ENCODE results near the gene LRRC8A.

The LRRC8A gene

GRCh38 chr9:128898382-128898781 lies 16.4 kb downstream of the LRRC8A start:
- TF ChIP-seq, protein P1, sequence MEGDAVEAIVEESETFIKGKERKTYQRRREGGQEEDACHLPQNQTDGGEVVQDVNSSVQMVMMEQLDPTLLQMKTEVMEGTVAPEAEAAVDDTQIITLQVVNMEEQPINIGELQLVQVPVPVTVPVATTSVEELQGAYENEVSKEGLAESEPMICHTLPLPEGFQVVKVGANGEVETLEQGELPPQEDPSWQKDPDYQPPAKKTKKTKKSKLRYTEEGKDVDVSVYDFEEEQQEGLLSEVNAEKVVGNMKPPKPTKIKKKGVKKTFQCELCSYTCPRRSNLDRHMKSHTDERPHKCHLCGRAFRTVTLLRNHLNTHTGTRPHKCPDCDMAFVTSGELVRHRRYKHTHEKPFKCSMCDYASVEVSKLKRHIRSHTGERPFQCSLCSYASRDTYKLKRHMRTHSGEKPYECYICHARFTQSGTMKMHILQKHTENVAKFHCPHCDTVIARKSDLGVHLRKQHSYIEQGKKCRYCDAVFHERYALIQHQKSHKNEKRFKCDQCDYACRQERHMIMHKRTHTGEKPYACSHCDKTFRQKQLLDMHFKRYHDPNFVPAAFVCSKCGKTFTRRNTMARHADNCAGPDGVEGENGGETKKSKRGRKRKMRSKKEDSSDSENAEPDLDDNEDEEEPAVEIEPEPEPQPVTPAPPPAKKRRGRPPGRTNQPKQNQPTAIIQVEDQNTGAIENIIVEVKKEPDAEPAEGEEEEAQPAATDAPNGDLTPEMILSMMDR (conservative IDR thresholded peaks at IDR 0.05; ENCODE audit: low read depth, low read length): no peak

DNA sequence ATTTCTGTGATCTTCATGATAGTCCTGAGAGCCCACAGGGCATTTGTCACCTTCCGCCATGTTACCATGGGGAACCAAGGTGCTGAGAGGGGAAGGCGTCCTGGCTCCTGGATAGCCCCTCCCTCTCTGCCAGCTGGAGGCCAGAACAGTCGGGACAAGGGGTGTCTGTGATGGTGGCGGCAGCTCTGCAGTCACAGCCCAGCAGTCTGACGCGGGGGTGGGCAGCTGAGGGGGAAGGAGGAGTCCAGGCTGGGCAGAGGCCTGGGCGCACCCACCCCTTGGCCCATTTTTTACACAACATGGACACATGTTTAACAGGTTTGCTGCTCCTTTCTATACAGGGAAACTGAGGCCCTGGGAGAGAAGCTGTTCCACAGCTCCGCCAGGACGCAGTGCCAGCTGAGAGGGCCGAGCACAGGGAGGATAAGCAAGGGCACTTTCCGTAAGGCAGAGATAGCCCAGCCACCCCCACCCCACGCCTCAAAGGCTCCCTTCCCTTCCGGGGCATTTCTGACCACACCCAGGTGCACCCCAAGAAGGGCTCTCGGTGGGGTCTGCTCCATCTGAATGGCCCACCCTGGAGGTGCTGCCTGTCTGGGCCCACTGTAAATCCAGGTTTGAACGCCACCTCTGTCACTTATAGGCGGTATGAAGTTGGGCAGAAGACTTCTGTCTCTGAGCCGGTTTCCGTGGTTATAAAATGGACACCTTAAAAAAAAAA lies 17.1 kb downstream of the LRRC8A start:
- TF ChIP-seq, protein P1 (conservative IDR thresholded peaks at IDR 0.05; ENCODE audit: low read depth, low read length): no peak
- H3K4me3 ChIP-seq (ENCODE audit: low read depth, low read length): no peak overlapping the region

More at GRCh38 chr9:128898382-128898781, 16.4 kb downstream of the LRRC8A start:
- no peak for DNase-seq (ENCODE audit: low read depth)
- H3K4me3 ChIP-seq (ENCODE audit: low read depth, low read length): no peak overlapping the region

GRCh38 chr9:128899566-128900322 lies 17.8 kb downstream of the LRRC8A start:
- TF ChIP-seq, protein P1 (conservative IDR thresholded peaks at IDR 0.05; ENCODE audit: low read depth, low read length): no peak
- DNase-seq (ENCODE audit: low read depth): no peak
- no peak overlapping the region for H3K4me3 ChIP-seq (ENCODE audit: low read depth, low read length)

More for the DNA sequence above, 17.1 kb downstream of the LRRC8A start:
- no peak for DNase-seq (ENCODE audit: low read depth)

DNA sequence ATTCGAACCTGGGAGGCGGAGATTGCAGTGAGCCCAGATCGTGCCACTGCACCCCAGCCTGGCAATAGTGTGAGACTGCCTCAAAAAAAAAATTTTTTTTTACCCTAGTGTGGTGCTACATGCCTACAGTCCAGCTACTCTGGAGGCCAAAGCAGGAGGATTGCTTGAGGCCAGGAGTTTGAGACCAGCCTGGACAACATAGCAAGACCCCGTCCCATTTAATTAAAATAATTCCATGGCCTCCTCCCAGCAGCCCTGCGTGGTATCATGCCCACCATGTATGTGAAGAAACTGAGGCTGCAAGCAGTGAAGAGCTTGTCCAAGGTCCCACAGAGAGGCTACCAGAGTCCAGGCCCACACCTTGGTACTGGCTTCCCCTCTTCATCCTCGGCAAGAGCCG lies 19.4 kb downstream of the LRRC8A start:
- no peak overlapping the region for H3K4me3 ChIP-seq (ENCODE audit: low read depth, low read length)
- no peak for DNase-seq (ENCODE audit: low read depth)

DNA sequence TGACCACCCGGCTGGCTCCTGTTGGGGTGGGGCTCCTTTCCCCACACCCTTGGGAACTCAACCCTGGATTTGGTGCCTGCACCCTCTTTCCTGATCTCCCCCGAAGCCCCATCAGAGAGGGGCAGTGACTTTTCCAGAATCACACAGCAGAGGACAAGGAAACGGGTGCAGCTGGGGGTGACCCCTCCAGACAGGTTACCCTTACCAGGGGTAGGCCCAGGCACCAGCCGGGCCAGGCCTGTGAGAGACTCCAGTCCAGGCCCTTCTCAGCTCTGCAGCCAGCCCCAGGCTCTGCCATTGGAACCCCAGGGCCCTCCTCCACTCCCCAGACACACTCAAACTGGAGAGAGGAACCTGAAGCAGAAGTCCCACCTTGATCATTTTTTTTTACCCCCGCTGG lies 19.9 kb downstream of the LRRC8A start:
- no peak for DNase-seq (ENCODE audit: low read depth)
- TF ChIP-seq, protein P1 (conservative IDR thresholded peaks at IDR 0.05; ENCODE audit: low read depth, low read length): no peak
- H3K4me3 ChIP-seq (ENCODE audit: low read depth, low read length): no peak overlapping the region

More for the DNA sequence above, 19.4 kb downstream of the LRRC8A start:
- TF ChIP-seq, protein P1 (conservative IDR thresholded peaks at IDR 0.05; ENCODE audit: low read depth, low read length): no peak

DNA sequence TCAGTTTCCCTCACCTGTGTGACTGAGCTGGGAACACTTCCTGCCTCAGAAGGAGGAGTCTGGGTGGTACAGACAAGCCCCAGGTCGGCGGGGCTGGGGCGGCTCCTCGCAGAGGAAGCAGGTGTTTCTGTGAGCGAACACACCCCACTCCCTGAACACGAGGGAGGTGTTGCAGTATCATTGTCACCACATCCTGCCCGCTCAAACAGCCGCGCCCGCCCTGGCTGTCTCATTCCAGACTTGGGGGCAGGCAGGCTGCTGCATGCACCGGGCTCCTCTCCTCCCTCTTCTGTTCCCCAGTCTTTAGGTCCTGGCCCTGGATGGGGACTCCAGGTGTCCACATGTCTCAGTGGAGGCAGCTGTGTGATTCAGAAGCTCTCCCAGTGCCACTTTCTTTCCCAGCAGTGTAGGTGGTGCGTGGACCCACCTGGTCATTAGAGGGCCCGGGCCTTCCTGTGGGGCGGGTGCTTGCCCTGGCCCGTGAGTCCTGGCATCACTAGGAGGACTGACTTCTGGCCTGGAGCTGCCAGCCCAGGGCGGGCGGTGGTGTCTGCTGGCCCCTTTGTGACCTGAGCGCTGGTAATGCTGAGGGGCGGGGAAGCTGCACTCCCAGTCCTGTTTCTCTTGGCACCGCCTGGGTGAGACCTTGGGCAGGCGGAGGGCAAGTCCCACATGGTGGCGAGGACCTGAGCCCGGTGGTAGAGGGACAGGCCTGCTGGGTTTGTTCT lies 20.6 kb downstream of the LRRC8A start:
- TF ChIP-seq, protein P1 (conservative IDR thresholded peaks at IDR 0.05; ENCODE audit: low read depth, low read length): no peak
- no peak overlapping the region for H3K4me3 ChIP-seq (ENCODE audit: low read depth, low read length)
- DNase-seq (ENCODE audit: low read depth): no peak
